ENCODE measurements around the gene ABHD16A.

ABHD16A gene

GRCh38 chr6:31689249-31690110 is 13.6 kb downstream of the ABHD16A start:
- peak; percentile 61 for DNase-seq (ENCODE audit: low spot score)

GRCh38 chr6:31687860-31688693 is 15.0 kb downstream of the ABHD16A start:
- DNase-seq (ENCODE audit: low spot score), result no peak

- DNase-seq (ENCODE audit: low spot score), result no peak
Measured at GRCh38 chr6:31687321-31687720, 15.8 kb downstream of the ABHD16A start.

GRCh38 chr6:31686483-31686882 is 16.6 kb downstream of the ABHD16A start:
- no peak for DNase-seq (ENCODE audit: low spot score)

- DNase-seq (ENCODE audit: low spot score), result no peak
Measured at GRCh38 chr6:31683591-31683990, 19.5 kb downstream of the ABHD16A start.

- DNase-seq (ENCODE audit: low spot score), result peak; percentile 67
Measured at GRCh38 chr6:31681135-31681671, 21.9 kb downstream of the ABHD16A start.

GRCh38 chr6:31680226-31681134 is 22.6 kb downstream of the ABHD16A start, which contains the start of gene LY6G5C:
Gene LY6G5C, minus strand, starts transcription at chr6:31681067. Its CDS starts 694 bp downstream, at chr6:31680373.
- DNase-seq (ENCODE audit: low spot score), result peak; percentile 76

- DNase-seq (ENCODE audit: low spot score), result no peak
Measured at GRCh38 chr6:31677955-31678354, 25.2 kb downstream of the ABHD16A start.

- DNase-seq (ENCODE audit: low spot score), result no peak
Measured at GRCh38 chr6:31676904-31677303, 26.2 kb downstream of the ABHD16A start.

- no peak for DNase-seq (ENCODE audit: low spot score)
Measured at GRCh38 chr6:31676322-31676903, 26.7 kb downstream of the ABHD16A start.

GRCh38 chr6:31669676-31670075 is 33.4 kb downstream of the ABHD16A start, which contains the start of gene LY6G5B:
Gene LY6G5B, plus strand, starts transcription at chr6:31669976. Its CDS starts 975 bp downstream, at chr6:31670951.
- no peak for DNase-seq (ENCODE audit: low spot score)

- no peak for DNase-seq (ENCODE audit: low spot score)
Measured at GRCh38 chr6:31666337-31666965, 36.7 kb downstream of the ABHD16A start.

GRCh38 chr6:31665501-31666336 is 37.4 kb downstream of the ABHD16A start, which contains the start of gene CSNK2B:
Gene CSNK2B, plus strand, starts transcription at chr6:31666080. Its CDS starts 752 bp downstream, at chr6:31666832.
- peak; percentile 96 for DNase-seq (ENCODE audit: low spot score)

- peak; percentile 55 for DNase-seq (ENCODE audit: low spot score)
Measured at GRCh38 chr6:31664790-31665500, 38.2 kb downstream of the ABHD16A start, which contains the start of gene GPANK1. Gene GPANK1, minus strand, starts transcription at chr6:31664997. Its CDS starts 519 bp downstream, at chr6:31664478.

GRCh38 chr6:31663961-31664789 is 38.9 kb downstream of the ABHD16A start:
- no peak for DNase-seq (ENCODE audit: low spot score)

- DNase-seq (ENCODE audit: low spot score), result no peak
Measured at GRCh38 chr6:31663126-31663960, 39.8 kb downstream of the ABHD16A start.
